Measurements from ENCODE around the gene GABARAP. TPM values are rescaled to one million over a fixed set of nuclear protein-coding genes. Genes with fewer than 3 reads are reported as not detected.

Gene GABARAP
- total and polyA plus RNA-seq, 2 of the 13 experiments (the other 11 are each of a cell fraction or from before 2014, with no cell fraction given), result 161 to 310 TPM

DNA sequence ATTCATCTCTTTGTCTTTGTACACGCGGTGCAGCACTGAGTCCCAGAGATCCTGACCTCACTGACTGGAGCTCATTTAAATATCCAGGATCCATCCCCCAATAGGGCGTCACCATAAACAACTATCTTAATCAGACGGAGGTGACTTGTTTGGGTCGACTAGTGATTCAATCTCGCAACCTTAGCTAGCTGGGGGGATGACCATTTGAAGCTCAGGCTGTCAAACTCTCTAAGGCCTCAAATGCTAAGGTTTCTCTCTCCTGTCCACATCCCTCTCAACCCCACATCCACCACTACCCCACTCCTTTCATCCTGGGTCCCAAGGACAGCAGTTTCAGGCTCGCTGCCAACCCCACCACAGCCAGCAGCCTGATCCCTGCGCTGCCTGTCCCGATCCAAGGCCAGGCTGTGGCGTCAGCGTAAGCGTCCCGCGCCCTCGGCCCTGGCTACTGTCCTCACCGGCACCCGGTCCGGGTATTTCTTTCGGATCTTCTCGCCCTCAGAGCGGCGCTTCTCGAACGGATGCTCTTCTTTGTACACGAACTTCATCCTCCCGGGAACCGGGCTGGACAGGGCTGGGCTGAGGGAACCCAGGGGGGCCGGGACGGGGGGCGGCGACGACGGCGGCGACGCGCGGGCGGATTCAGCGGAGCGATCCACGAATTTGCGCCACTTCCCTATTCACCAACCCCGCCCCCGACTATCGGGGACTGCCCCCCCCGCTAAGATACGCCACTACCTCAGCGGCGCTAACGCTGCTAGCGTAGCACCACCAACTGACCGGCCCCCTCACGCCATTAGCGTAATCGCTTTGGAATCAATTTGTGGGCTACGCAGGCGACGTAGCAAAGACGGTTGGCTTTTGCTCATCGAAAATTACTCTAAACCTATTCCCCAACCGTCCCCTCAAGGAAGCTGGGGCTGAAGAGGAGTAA is at the start of gene GABARAP (continued):
- TF ChIP-seq, protein P1, sequence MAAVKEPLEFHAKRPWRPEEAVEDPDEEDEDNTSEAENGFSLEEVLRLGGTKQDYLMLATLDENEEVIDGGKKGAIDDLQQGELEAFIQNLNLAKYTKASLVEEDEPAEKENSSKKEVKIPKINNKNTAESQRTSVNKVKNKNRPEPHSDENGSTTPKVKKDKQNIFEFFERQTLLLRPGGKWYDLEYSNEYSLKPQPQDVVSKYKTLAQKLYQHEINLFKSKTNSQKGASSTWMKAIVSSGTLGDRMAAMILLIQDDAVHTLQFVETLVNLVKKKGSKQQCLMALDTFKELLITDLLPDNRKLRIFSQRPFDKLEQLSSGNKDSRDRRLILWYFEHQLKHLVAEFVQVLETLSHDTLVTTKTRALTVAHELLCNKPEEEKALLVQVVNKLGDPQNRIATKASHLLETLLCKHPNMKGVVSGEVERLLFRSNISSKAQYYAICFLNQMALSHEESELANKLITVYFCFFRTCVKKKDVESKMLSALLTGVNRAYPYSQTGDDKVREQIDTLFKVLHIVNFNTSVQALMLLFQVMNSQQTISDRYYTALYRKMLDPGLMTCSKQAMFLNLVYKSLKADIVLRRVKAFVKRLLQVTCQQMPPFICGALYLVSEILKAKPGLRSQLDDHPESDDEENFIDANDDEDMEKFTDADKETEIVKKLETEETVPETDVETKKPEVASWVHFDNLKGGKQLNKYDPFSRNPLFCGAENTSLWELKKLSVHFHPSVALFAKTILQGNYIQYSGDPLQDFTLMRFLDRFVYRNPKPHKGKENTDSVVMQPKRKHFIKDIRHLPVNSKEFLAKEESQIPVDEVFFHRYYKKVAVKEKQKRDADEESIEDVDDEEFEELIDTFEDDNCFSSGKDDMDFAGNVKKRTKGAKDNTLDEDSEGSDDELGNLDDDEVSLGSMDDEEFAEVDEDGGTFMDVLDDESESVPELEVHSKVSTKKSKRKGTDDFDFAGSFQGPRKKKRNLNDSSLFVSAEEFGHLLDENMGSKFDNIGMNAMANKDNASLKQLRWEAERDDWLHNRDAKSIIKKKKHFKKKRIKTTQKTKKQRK (IDR thresholded peaks at IDR 0.05; ENCODE audit: low read length), result no peak
- TF ChIP-seq, protein P2, sequence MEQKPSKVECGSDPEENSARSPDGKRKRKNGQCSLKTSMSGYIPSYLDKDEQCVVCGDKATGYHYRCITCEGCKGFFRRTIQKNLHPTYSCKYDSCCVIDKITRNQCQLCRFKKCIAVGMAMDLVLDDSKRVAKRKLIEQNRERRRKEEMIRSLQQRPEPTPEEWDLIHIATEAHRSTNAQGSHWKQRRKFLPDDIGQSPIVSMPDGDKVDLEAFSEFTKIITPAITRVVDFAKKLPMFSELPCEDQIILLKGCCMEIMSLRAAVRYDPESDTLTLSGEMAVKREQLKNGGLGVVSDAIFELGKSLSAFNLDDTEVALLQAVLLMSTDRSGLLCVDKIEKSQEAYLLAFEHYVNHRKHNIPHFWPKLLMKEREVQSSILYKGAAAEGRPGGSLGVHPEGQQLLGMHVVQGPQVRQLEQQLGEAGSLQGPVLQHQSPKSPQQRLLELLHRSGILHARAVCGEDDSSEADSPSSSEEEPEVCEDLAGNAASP (CRISPR knock-in tag; IDR thresholded peaks at IDR 0.05; ENCODE audit: borderline replicate concordance), result 0 out of 2 replicates have a peak, but pooled peaks have one; percentile 12
- peak; percentile 10; the same call in 1 of the 2 replicates for TF ChIP-seq ZNF143 (CRISPR knock-in tag; IDR thresholded peaks at IDR 0.05)
- no peak for TF ChIP-seq IRX3 (CRISPR knock-in tag; IDR thresholded peaks at IDR 0.05; ENCODE audit: borderline replicate concordance, low read depth)
- TF ChIP-seq, protein P3, sequence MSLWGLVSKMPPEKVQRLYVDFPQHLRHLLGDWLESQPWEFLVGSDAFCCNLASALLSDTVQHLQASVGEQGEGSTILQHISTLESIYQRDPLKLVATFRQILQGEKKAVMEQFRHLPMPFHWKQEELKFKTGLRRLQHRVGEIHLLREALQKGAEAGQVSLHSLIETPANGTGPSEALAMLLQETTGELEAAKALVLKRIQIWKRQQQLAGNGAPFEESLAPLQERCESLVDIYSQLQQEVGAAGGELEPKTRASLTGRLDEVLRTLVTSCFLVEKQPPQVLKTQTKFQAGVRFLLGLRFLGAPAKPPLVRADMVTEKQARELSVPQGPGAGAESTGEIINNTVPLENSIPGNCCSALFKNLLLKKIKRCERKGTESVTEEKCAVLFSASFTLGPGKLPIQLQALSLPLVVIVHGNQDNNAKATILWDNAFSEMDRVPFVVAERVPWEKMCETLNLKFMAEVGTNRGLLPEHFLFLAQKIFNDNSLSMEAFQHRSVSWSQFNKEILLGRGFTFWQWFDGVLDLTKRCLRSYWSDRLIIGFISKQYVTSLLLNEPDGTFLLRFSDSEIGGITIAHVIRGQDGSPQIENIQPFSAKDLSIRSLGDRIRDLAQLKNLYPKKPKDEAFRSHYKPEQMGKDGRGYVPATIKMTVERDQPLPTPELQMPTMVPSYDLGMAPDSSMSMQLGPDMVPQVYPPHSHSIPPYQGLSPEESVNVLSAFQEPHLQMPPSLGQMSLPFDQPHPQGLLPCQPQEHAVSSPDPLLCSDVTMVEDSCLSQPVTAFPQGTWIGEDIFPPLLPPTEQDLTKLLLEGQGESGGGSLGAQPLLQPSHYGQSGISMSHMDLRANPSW (CRISPR knock-in tag; IDR thresholded peaks at IDR 0.05; ENCODE audit: borderline replicate concordance), result no peak
- no peak for TF ChIP-seq SP1 (IDR thresholded peaks at IDR 0.05)
- peak; percentile 63 for TF ChIP-seq SP1 (CRISPR knock-in tag; IDR thresholded peaks at IDR 0.05)
- no peak for TF ChIP-seq ZNF672 (CRISPR knock-in tag; IDR thresholded peaks at IDR 0.05)
- TF ChIP-seq ZMYM4 (CRISPR knock-in tag; IDR thresholded peaks at IDR 0.05), result peak; percentile 47
- TF ChIP-seq RNF2 (conservative IDR thresholded peaks at IDR 0.05; ENCODE audit: low read depth), result no peak
- TF ChIP-seq ELF3 (CRISPR knock-in tag; IDR thresholded peaks at IDR 0.05), result peak; percentile 91
- no peak for TF ChIP-seq ZNF549 (CRISPR knock-in tag; IDR thresholded peaks at IDR 0.05)
- no peak for TF ChIP-seq ATM (IDR thresholded peaks at IDR 0.05; ENCODE audit: borderline replicate concordance)
- TF ChIP-seq, protein P4, sequence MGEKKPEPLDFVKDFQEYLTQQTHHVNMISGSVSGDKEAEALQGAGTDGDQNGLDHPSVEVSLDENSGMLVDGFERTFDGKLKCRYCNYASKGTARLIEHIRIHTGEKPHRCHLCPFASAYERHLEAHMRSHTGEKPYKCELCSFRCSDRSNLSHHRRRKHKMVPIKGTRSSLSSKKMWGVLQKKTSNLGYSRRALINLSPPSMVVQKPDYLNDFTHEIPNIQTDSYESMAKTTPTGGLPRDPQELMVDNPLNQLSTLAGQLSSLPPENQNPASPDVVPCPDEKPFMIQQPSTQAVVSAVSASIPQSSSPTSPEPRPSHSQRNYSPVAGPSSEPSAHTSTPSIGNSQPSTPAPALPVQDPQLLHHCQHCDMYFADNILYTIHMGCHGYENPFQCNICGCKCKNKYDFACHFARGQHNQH (CRISPR knock-in tag; IDR thresholded peaks at IDR 0.05), result peak; percentile 20; the same call in 1 of the 2 replicates
- TF ChIP-seq ZNF891 (CRISPR knock-in tag; IDR thresholded peaks at IDR 0.05), result peak; percentile 57; the same call in 1 of the 2 replicates
- no peak for TF ChIP-seq ZNF30 (CRISPR knock-in tag; IDR thresholded peaks at IDR 0.05)
- TF ChIP-seq NFYB (CRISPR knock-in tag; IDR thresholded peaks at IDR 0.05), result peak; percentile 21; the same call in 1 of the 2 replicates
